Trophoblast cell (in vitro differentiated cells and primary cell): ENCODE results near the gene CHTF8.

Experiments used
- DNase-seq, 2 donors: peaks; one replicate each; pipeline ENCODE4 v3.0.0-alpha.2; 2016
- H2AFZ ChIP-seq: 2 replicates; pipeline ENCODE4 v1.6.1; 2013; ENCODE audit warnings: low read length, moderate library complexity, mild to moderate bottlenecking; ENCODE audit not compliant: insufficient read depth, poor library complexity
- H2AK5ac ChIP-seq: 2 replicates; pipeline ENCODE4 v1.6.1; 2013; ENCODE audit warnings: mild to moderate bottlenecking, low read length
- H2BK120ac ChIP-seq: 2 replicates; pipeline ENCODE4 v1.6.1; 2013; ENCODE audit warnings: low read length, mild to moderate bottlenecking, moderate library complexity; ENCODE audit not compliant: insufficient read depth, poor library complexity
- H2BK12ac ChIP-seq: 2 replicates; pipeline ENCODE4 v1.6.1; 2013; ENCODE audit warnings: mild to moderate bottlenecking, low read length, moderate library complexity
- H2BK5ac ChIP-seq: 2 replicates; pipeline ENCODE4 v1.6.1; 2013; ENCODE audit warnings: low read length, low read depth, moderate library complexity, mild to moderate bottlenecking; ENCODE audit not compliant: poor library complexity
- H3K14ac ChIP-seq: 2 replicates; pipeline ENCODE4 v1.6.1; 2013; ENCODE audit warnings: mild to moderate bottlenecking, low read length
- H3K18ac ChIP-seq: 2 replicates; pipeline ENCODE4 v1.6.1; 2013; ENCODE audit warnings: mild to moderate bottlenecking, low read length
- H3K23ac ChIP-seq: 2 replicates; pipeline ENCODE4 v1.6.1; 2013; ENCODE audit warnings: low read length
- H3K27ac ChIP-seq: 2 replicates; pipeline ENCODE4 v1.5.1; 2013; ENCODE audit warnings: low read depth, mild to moderate bottlenecking, inconsistent platforms, low read length, moderate library complexity
- H3K27me3 ChIP-seq: 2 replicates; pipeline ENCODE4 v1.6.1; 2013; ENCODE audit warnings: inconsistent platforms, mild to moderate bottlenecking, low read length, moderate library complexity; ENCODE audit not compliant: insufficient read depth
- H3K36me3 ChIP-seq, 2 experiments: 1 replicate in 1 of 2; 2 replicates in 1 of 2; pipeline ENCODE4 v1.6.1; 2013; ENCODE audit warnings: low read length in 2 of 2, mild to moderate bottlenecking in 2 of 2, moderate library complexity in 1 of 2; ENCODE audit not compliant: insufficient read depth in 2 of 2, control insufficient read depth in 1 of 2
- H3K4ac ChIP-seq: 2 replicates; pipeline ENCODE4 v1.6.1; 2013; ENCODE audit warnings: low read depth, mild to moderate bottlenecking, low read length, moderate library complexity
- H3K4me1 ChIP-seq, 2 experiments: 1 replicate in 1 of 2; 2 replicates in 1 of 2; pipeline ENCODE4 v1.6.1; 2013; ENCODE audit warnings: low read length in 2 of 2, mild to moderate bottlenecking in 2 of 2, moderate library complexity in 1 of 2; ENCODE audit not compliant: insufficient read depth in 2 of 2, control insufficient read depth in 1 of 2
- H3K4me2 ChIP-seq: 2 replicates; pipeline ENCODE4 v1.6.1; 2013; ENCODE audit warnings: inconsistent platforms, mild to moderate bottlenecking, low read length, moderate library complexity
- H3K4me3 ChIP-seq: 2 replicates; pipeline ENCODE4 v1.5.1; 2013; ENCODE audit warnings: mild to moderate bottlenecking, low read depth, low read length, inconsistent platforms
- H3K79me1 ChIP-seq: one replicate; pipeline ENCODE4 v1.6.1; 2013; ENCODE audit warnings: low read length
- H3K79me2 ChIP-seq: 2 replicates; pipeline ENCODE4 v1.6.1; 2013; ENCODE audit warnings: low read length, mild to moderate bottlenecking; ENCODE audit not compliant: control insufficient read depth, insufficient read depth, poor library complexity
- H3K9ac ChIP-seq: 2 replicates; pipeline ENCODE4 v1.6.1; 2013; ENCODE audit warnings: mild to moderate bottlenecking, low read length
- H3K9me3 ChIP-seq: 2 replicates; pipeline ENCODE4 v1.6.1; 2013; ENCODE audit warnings: low read depth, mild to moderate bottlenecking, control low read depth, inconsistent platforms, low read length; ENCODE audit not compliant: insufficient read depth
- H4K12ac ChIP-seq: 2 replicates; pipeline ENCODE4 v1.6.1; 2013; ENCODE audit warnings: low read depth, mild to moderate bottlenecking, low read length, moderate library complexity
- H4K8ac ChIP-seq: 2 replicates; pipeline ENCODE4 v1.6.1; 2013; ENCODE audit warnings: low read depth, mild to moderate bottlenecking, low read length, moderate library complexity
- H4K91ac ChIP-seq: one replicate; pipeline ENCODE4 v1.6.1; 2013; ENCODE audit warnings: low read depth, mild to moderate bottlenecking, low read length, moderate library complexity
- WGBS: extraction: QIAGEN DNeasy Blood & Tissue Kit; methylation state at CpG from one replicate; pipeline ENCODE4 v1.1.7; 2013; ENCODE audit warnings: missing lambda C conversion rate; ENCODE audit not compliant: insufficient read length, insufficient coverage; ENCODE audit errors: extremely low coverage; 5-methylcytosine and 5-hydroxymethylcytosine counted together

The CHTF8 gene

GRCh38 chr16:69088684-69089083 lies 43.7 kb downstream of the CHTF8 start:
- peaks cover 2 to 5% of the 10 kb centered on the region in 2 experiments for H3K4me1 ChIP-seq
- no peak overlapping the region for H3K27ac ChIP-seq
- H3K9ac ChIP-seq: no peak overlapping the region
- H2BK12ac ChIP-seq: no peak overlapping the region
- no peaks in the 10 kb centered on the region for H3K36me3 ChIP-seq
- no peaks in the 10 kb centered on the region for H3K27me3 ChIP-seq
- H2AK5ac ChIP-seq: no peak overlapping the region
- H3K79me2 ChIP-seq: no peaks in the 10 kb centered on the region
- DNase-seq: no peak
- no peaks in the 10 kb centered on the region for H3K9me3 ChIP-seq
- no peak overlapping the region for H3K18ac ChIP-seq
- no peaks in the 10 kb centered on the region for H3K79me1 ChIP-seq
- WGBS: no CpG with 5 or more reads among the region's 4 CpGs
- no peak overlapping the region for H3K4me3 ChIP-seq
- H4K91ac ChIP-seq: no peak overlapping the region
- H3K4me2 ChIP-seq: no peak overlapping the region
- no peak overlapping the region for H4K8ac ChIP-seq
- H3K14ac ChIP-seq: no peak overlapping the region
- H2BK5ac ChIP-seq: no peak overlapping the region
- no peak overlapping the region for H2AFZ ChIP-seq
- H3K23ac ChIP-seq: no peak overlapping the region
- no peak overlapping the region for H4K12ac ChIP-seq
- no peak overlapping the region for H3K4ac ChIP-seq
- no peak overlapping the region for H2BK120ac ChIP-seq

DNA sequence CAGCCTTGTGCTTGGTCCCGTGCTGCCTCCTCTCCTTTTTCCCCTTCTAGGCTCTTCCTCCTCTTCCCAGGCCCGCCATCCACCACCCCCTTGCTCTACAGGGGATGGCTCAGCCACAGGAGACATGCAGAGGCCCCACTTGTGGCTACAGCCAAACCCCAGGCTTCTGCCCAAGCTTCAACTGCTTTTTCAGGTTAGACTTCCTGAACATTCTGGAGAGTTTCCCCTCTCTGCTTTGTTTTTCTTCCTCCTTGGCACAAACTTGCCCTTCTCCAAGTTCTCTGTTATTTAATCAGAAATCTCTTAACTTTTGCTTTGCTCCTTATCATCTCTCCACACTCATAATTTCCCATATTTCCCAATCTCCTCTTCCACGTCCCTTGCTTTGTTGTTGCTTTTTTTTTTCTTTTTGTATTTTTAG lies 45.2 kb downstream of the CHTF8 start:
- Histone ChIP-seq H3K9me3 (no peaks in the 10 kb centered on the region), H3K23ac (no peak overlapping the region), H3K4me3 (no peak overlapping the region), H2BK120ac (no peak overlapping the region), H3K4me1 (peaks cover 2 to 5% of the 10 kb centered on the region in 2 experiments), H3K27ac (no peak overlapping the region), H4K8ac (no peak overlapping the region), H3K4me2 (no peak overlapping the region), H2AK5ac (no peak overlapping the region), H4K91ac (no peak overlapping the region), H3K14ac (no peak overlapping the region), H3K79me1 (no peaks in the 10 kb centered on the region), H3K18ac (no peak overlapping the region), H3K27me3 (no peaks in the 10 kb centered on the region), H4K12ac (no peak overlapping the region), H2AFZ (no peak overlapping the region), H3K4ac (no peak overlapping the region), H2BK5ac (no peak overlapping the region), H3K79me2 (no peaks in the 10 kb centered on the region), H3K9ac (no peak overlapping the region), H2BK12ac (no peak overlapping the region), H3K36me3 (no peaks in the 10 kb centered on the region)
- whole genome bisulfite sequencing: 100% methylated on average over 1 of the region's 3 CpGs
- DNase-seq: no peak

GRCh38 chr16:69085032-69085695 lies 47.2 kb downstream of the CHTF8 start:
- no peak overlapping the region for H2BK5ac ChIP-seq
- H3K14ac ChIP-seq: no peak overlapping the region
- H3K79me2 ChIP-seq: no peaks in the 10 kb centered on the region
- H4K12ac ChIP-seq: no peak overlapping the region
- H3K4me3 ChIP-seq: no peak overlapping the region
- no peak overlapping the region for H2AK5ac ChIP-seq
- H3K79me1 ChIP-seq: no peaks in the 10 kb centered on the region
- H3K9ac ChIP-seq: no peak overlapping the region
- H3K9me3 ChIP-seq: no peaks in the 10 kb centered on the region
- no peak overlapping the region for H3K18ac ChIP-seq
- H3K23ac ChIP-seq: no peak overlapping the region
- no peak overlapping the region for H3K27ac ChIP-seq
- no peak overlapping the region for H4K8ac ChIP-seq
- H3K4ac ChIP-seq: no peak overlapping the region
- DNase-seq: peak; percentile 28 to 76
- H3K4me1 ChIP-seq: peaks cover 2 to 5% of the 10 kb centered on the region in 2 experiments
- no peak overlapping the region for H2BK12ac ChIP-seq
- no peaks in the 10 kb centered on the region for H3K27me3 ChIP-seq
- H3K4me2 ChIP-seq: no peak overlapping the region
- no peaks in the 10 kb centered on the region for H3K36me3 ChIP-seq
- H2BK120ac ChIP-seq: no peak overlapping the region
- WGBS: no CpG with 5 or more reads among the region's 5 CpGs
- H2AFZ ChIP-seq: no peak overlapping the region
- no peak overlapping the region for H4K91ac ChIP-seq

- no peak overlapping the region for H3K23ac ChIP-seq
- H2BK120ac ChIP-seq: no peak overlapping the region
- no peak overlapping the region for H4K8ac ChIP-seq
- no peak overlapping the region for H2AK5ac ChIP-seq
- no peaks in the 10 kb centered on the region for H3K36me3 ChIP-seq
- H2BK5ac ChIP-seq: no peak overlapping the region
- H2BK12ac ChIP-seq: no peak overlapping the region
- H2AFZ ChIP-seq: no peak overlapping the region
- no peak overlapping the region for H3K4me2 ChIP-seq
- no peak overlapping the region for H3K27ac ChIP-seq
- WGBS: no CpG with 5 or more reads among the region's 2 CpGs
- no peak overlapping the region for H3K4me3 ChIP-seq
- peaks cover 1% of the 10 kb centered on the region in 2 experiments for H3K4me1 ChIP-seq
- H3K79me2 ChIP-seq: no peaks in the 10 kb centered on the region
- H3K4ac ChIP-seq: no peak overlapping the region
- H3K9me3 ChIP-seq: no peaks in the 10 kb centered on the region
- H3K79me1 ChIP-seq: no peaks in the 10 kb centered on the region
- H3K18ac ChIP-seq: no peak overlapping the region
- peak; percentile 71 to 84 for DNase-seq
- H3K14ac ChIP-seq: no peak overlapping the region
- no peaks in the 10 kb centered on the region for H3K27me3 ChIP-seq
- no peak overlapping the region for H4K91ac ChIP-seq
- H4K12ac ChIP-seq: no peak overlapping the region
- H3K9ac ChIP-seq: no peak overlapping the region
Measured at GRCh38 chr16:69084289-69084688, 48.1 kb downstream of the CHTF8 start.
